Measurements from ENCODE around the gene PPP4C. TPM values are rescaled to one million over a fixed set of nuclear protein-coding genes. Genes with fewer than 3 reads are reported as not detected.
A peak's percentile ranks its signal among the peaks of the same experiment; 100 is the strongest.
"Not testable (repeated sequence)": the region's sequence is repeated elsewhere in the genome, so short reads cannot be mapped to it uniquely, and the experiment has no call there.

The PPP4C gene
- total RNA-seq, 1 donor from 2014 or later, result 128 TPM

- DNase-seq (ENCODE audit: extremely low spot score, unreplicated experiment), result no peak
- Mint-ChIP-seq H3K4me1 (ENCODE audit: unreplicated experiment) (no peaks in the 10 kb centered on the region), H3K27ac (peak overlapping the region; percentile 43), H3K9me3 (no peaks in the 10 kb centered on the region), H3K36me3 (peaks cover 6% of the 10 kb centered on the region), H3K4me3 (no peak overlapping the region), H3K27me3 (no peaks in the 10 kb centered on the region)
- no peak for TF ChIP-seq CTCF (conservative IDR thresholded peaks at IDR 0.05)
Measured at GRCh38 chr16:30113711-30114333, 38.0 kb downstream of the PPP4C start.

GRCh38 chr16:30114411-30114810 is 38.6 kb downstream of the PPP4C start:
- no peak for TF ChIP-seq CTCF (conservative IDR thresholded peaks at IDR 0.05)
- peaks cover 8% of the 10 kb centered on the region for H3K36me3 Mint-ChIP-seq

GRCh38 chr16:30114833-30115232 is 39.0 kb downstream of the PPP4C start:
- peak overlapping the region; percentile 58 for H3K27ac Mint-ChIP-seq
- DNase-seq (ENCODE audit: extremely low spot score, unreplicated experiment); H3K27me3 Mint-ChIP-seq; H3K4me1 Mint-ChIP-seq (ENCODE audit: unreplicated experiment); H3K36me3 Mint-ChIP-seq; H3K9me3 Mint-ChIP-seq; H3K4me3 Mint-ChIP-seq: not testable (repeated sequence)

More at GRCh38 chr16:30114411-30114810, 38.6 kb downstream of the PPP4C start:
- no peak overlapping the region for H3K27ac Mint-ChIP-seq
- no peak for DNase-seq (ENCODE audit: extremely low spot score, unreplicated experiment)
- no peak overlapping the region for H3K4me3 Mint-ChIP-seq
- no peaks in the 10 kb centered on the region for H3K27me3 Mint-ChIP-seq
- peaks cover 3% of the 10 kb centered on the region for H3K4me1 Mint-ChIP-seq (ENCODE audit: unreplicated experiment)
- no peaks in the 10 kb centered on the region for H3K9me3 Mint-ChIP-seq

- H3K4me1 Mint-ChIP-seq (ENCODE audit: unreplicated experiment), result peaks cover 5% of the 10 kb centered on the region
- no peak for TF ChIP-seq CTCF (conservative IDR thresholded peaks at IDR 0.05)
- peaks cover 9% of the 10 kb centered on the region for H3K36me3 Mint-ChIP-seq
- DNase-seq (ENCODE audit: extremely low spot score, unreplicated experiment), result no peak
- H3K9me3 Mint-ChIP-seq, result no peaks in the 10 kb centered on the region
- H3K27me3 Mint-ChIP-seq, result no peaks in the 10 kb centered on the region
- H3K27ac Mint-ChIP-seq, result peak overlapping the region; percentile 58
- H3K4me3 Mint-ChIP-seq, result no peak overlapping the region
Measured at GRCh38 chr16:30115238-30115637, 39.4 kb downstream of the PPP4C start.

- DNase-seq (ENCODE audit: extremely low spot score, unreplicated experiment), result no peak
- Mint-ChIP-seq H3K27me3 (no peaks in the 10 kb centered on the region), H3K9me3 (no peaks in the 10 kb centered on the region), H3K4me3 (no peak overlapping the region), H3K27ac (peak overlapping the region; percentile 29), H3K36me3 (peaks cover 3% of the 10 kb centered on the region), H3K4me1 (ENCODE audit: unreplicated experiment) (peaks cover 8% of the 10 kb centered on the region)
- no peak for TF ChIP-seq CTCF (conservative IDR thresholded peaks at IDR 0.05)
Measured at GRCh38 chr16:30116291-30117207, 40.8 kb downstream of the PPP4C start.

- no peak for DNase-seq (ENCODE audit: extremely low spot score, unreplicated experiment)
- Mint-ChIP-seq H3K4me3 (no peak overlapping the region), H3K36me3 (peaks cover 3% of the 10 kb centered on the region), H3K4me1 (ENCODE audit: unreplicated experiment) (peaks cover 14% of the 10 kb centered on the region), H3K9me3 (no peaks in the 10 kb centered on the region), H3K27me3 (no peaks in the 10 kb centered on the region), H3K27ac (no peak overlapping the region)
- TF ChIP-seq CTCF (conservative IDR thresholded peaks at IDR 0.05), result no peak
Measured at GRCh38 chr16:30117768-30118167, 42.0 kb downstream of the PPP4C start.

Data from type B pancreatic cell (in vitro differentiated cells).